GM23248 (cell line): Measurements from ENCODE around the gene AKAP13. TPM values are rescaled to one million over a fixed set of nuclear protein-coding genes. Genes with fewer than 3 reads are reported as not detected.

Source experiments
- DNase-seq: peaks from one replicate; pipeline ENCODE4 v3.0.0-alpha.2; 2015
- H2AFZ ChIP-seq: fragments of 200-600 bp; sonication (generic); 2 replicates; pipeline ENCODE4 v1.6.1; 2016; ENCODE audit warnings: antibody characterized with exemption
- H3F3A ChIP-seq: fragments of 200-600 bp; sonication (generic); 2 replicates; pipeline ENCODE4 v1.6.1; 2016; ENCODE audit warnings: mild to moderate bottlenecking, antibody characterized with exemption, mixed run types; ENCODE audit not compliant: insufficient read depth
- H3K27ac ChIP-seq: fragments of 200-600 bp; sonication (generic); 2 replicates; pipeline ENCODE4 v1.5.1; 2016; ENCODE audit warnings: mild to moderate bottlenecking
- H3K27me3 ChIP-seq: fragments of 200-600 bp; sonication (generic); replicated peaks from 2 replicates; pipeline ENCODE4 v1.6.1; 2016; ENCODE audit warnings: mild to moderate bottlenecking; ENCODE audit not compliant: insufficient read depth
- H3K36me3 ChIP-seq: fragments of 200-600 bp; sonication (generic); 2 replicates; pipeline ENCODE4 v1.6.1; 2016; ENCODE audit warnings: low read depth, mild to moderate bottlenecking
- H3K4me1 ChIP-seq: fragments of 200-600 bp; sonication (generic); 2 replicates; pipeline ENCODE4 v1.6.1; 2016; ENCODE audit warnings: mild to moderate bottlenecking; ENCODE audit not compliant: insufficient read depth
- H3K4me2 ChIP-seq: fragments of 200-600 bp; sonication (generic); one replicate; pipeline ENCODE4 v1.6.1; 2016; ENCODE audit warnings: mild to moderate bottlenecking; ENCODE audit not compliant: unreplicated experiment
- H3K4me3 ChIP-seq: fragments of 200-600 bp; sonication (generic); 2 replicates; pipeline ENCODE4 v1.5.1; 2016; ENCODE audit warnings: mild to moderate bottlenecking
- H3K79me2 ChIP-seq: fragments of 200-600 bp; sonication (generic); 2 replicates; pipeline ENCODE4 v1.6.1; 2016; ENCODE audit warnings: mild to moderate bottlenecking; ENCODE audit not compliant: insufficient read depth
- H3K9ac ChIP-seq: fragments of 200-600 bp; sonication (generic); 2 replicates; pipeline ENCODE4 v1.6.1; 2016; ENCODE audit warnings: mild to moderate bottlenecking
- H3K9me2 ChIP-seq: fragments of 200-600 bp; sonication (generic); 2 replicates; pipeline ENCODE4 v1.6.1; 2016; ENCODE audit warnings: mixed run types, mild to moderate bottlenecking, moderate library complexity; ENCODE audit not compliant: insufficient read depth
- H3K9me3 ChIP-seq: fragments of 200-600 bp; sonication (generic); one replicate; pipeline ENCODE4 v1.6.1; 2017; ENCODE audit warnings: low read depth
- H4K20me1 ChIP-seq: fragments of 200-600 bp; sonication (generic); 2 replicates; pipeline ENCODE4 v1.6.0; 2016; ENCODE audit not compliant: insufficient read depth
- EZH2 ChIP-seq: fragments of 200-600 bp; sonication (generic); IDR thresholded peaks from 2 replicates; pipeline ENCODE4 v1.6.1; 2018; ENCODE audit warnings: antibody characterized with exemption, mild to moderate bottlenecking; ENCODE audit not compliant: insufficient read depth, poor library complexity, severe bottlenecking
- EZH2phosphoT487 ChIP-seq: fragments of 200-600 bp; sonication (generic); IDR thresholded peaks from 2 replicates; pipeline ENCODE4 v1.6.1; 2018; ENCODE audit warnings: antibody characterized with exemption, moderate library complexity, mild to moderate bottlenecking, low read depth; ENCODE audit not compliant: insufficient read depth
- WGBS, 2 experiments: methylation state at CpG; one replicate each; pipeline ENCODE4 v1.1.6; 2015 to 2017; ENCODE audit warnings: low lambda C conversion rate in 2 of 2, low coverage in 1 of 2; ENCODE audit errors: missing lambda C conversion rate in 2 of 2; 5-methylcytosine and 5-hydroxymethylcytosine counted together
- in situ Hi-C: fragments of 300-500 bp; cut with MboI; formaldehyde crosslinking; loops from 2 replicates; pipeline ENCODE4 v1.15.0; 2020
- polyA plus RNA-seq: library from polyadenylated mRNA; unstranded; fragments of >200 nt; fragmentation: Nextera tagmentation; extraction: Ambion mirVana; gene quantifications from 2 replicates; pipeline ENCODE4 v1.2.1, GENCODE V29; 2016
- total RNA-seq: library from RNA; depleted of rRNA; stranded (reverse); fragments of >200 nt; shearing (Covaris generic); gene quantifications from 2 replicates; pipeline ENCODE4 v1.2.3, GENCODE V29; 2014

Gene AKAP13
- total and polyA plus RNA-seq, 2 experiments from 2014 or later, result 26.5 to 27.7 TPM

DNA sequence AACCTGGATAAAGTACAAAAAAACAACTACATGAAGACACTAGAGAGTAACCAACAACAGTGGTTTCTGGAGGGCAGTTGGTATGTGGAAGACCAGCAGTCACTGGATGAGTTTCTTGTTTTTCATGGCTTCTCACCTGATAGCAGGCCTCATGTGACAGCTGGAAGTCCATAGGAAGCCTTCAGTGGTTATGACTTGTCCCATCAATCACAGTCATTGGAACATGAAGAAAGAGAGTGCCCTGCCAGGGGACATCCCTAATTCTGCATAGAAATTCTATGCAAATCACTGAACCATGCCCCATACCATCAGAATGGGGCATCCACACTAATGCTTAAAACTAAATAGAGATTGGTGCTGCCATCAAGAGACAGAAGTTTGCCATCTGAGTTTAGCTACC is 81.6 kb downstream of the AKAP13 start:
- DNase-seq, result no peak
- Histone ChIP-seq H4K20me1 (0 out of 2 replicates have a peak, but pooled peaks cover 3% of the 10 kb centered on the region), H3K27ac (no peak overlapping the region), H3K4me1 (no peaks in the 10 kb centered on the region), H3F3A (no peaks in the 10 kb centered on the region), H3K36me3 (no peaks in the 10 kb centered on the region), H3K27me3 (no peaks in the 10 kb centered on the region), H3K4me3 (no peak overlapping the region), H3K79me2 (peaks cover 83% of the 10 kb centered on the region), H3K4me2 (no peak overlapping the region), H3K9ac (no peak overlapping the region), H3K9me3 (no peaks in the 10 kb centered on the region), H3K9me2 (no peaks in the 10 kb centered on the region), H2AFZ (no peak overlapping the region)
- TF ChIP-seq EZH2phosphoT487, result no peak
- TF ChIP-seq EZH2, result no peak
- in situ Hi-C loops, result no loop called here

- Histone ChIP-seq H2AFZ (no peak overlapping the region), H3K79me2 (peaks cover 83% of the 10 kb centered on the region), H3K27ac (no peak overlapping the region), H3K36me3 (no peaks in the 10 kb centered on the region), H3K4me3 (no peak overlapping the region), H3F3A (no peaks in the 10 kb centered on the region), H3K9ac (no peak overlapping the region), H3K27me3 (no peaks in the 10 kb centered on the region), H3K4me1 (no peaks in the 10 kb centered on the region), H4K20me1 (0 out of 2 replicates have a peak, but pooled peaks cover 8% of the 10 kb centered on the region), H3K4me2 (no peak overlapping the region), H3K9me3 (no peaks in the 10 kb centered on the region), H3K9me2 (no peaks in the 10 kb centered on the region)
- 95 to 99% methylated on average over 4 of the region's 4 CpGs for WGBS, 2 experiments
- TF ChIP-seq EZH2 (no peak), EZH2phosphoT487 (no peak)
- DNase-seq, result no peak
- in situ Hi-C loops, result no loop called here
Observed at GRCh38 chr15:85463276-85463892, 83.0 kb downstream of the AKAP13 start.

- H3K4me3 ChIP-seq, result no peak overlapping the region
- no peaks in the 10 kb centered on the region for H3K9me3 ChIP-seq
- no peaks in the 10 kb centered on the region for H3K4me1 ChIP-seq
- H4K20me1 ChIP-seq, result 0 out of 2 replicates have a peak, but pooled peaks cover 8% of the 10 kb centered on the region
- no peaks in the 10 kb centered on the region for H3F3A ChIP-seq
- WGBS, 2 experiments, result 72 to 75% methylated on average over 6 of the region's 6 CpGs
- in situ Hi-C loops, result no loop called here
- H3K9ac ChIP-seq, result no peak overlapping the region
- TF ChIP-seq EZH2phosphoT487 (no peak), EZH2 (no peak)
- no peak overlapping the region for H2AFZ ChIP-seq
- no peaks in the 10 kb centered on the region for H3K27me3 ChIP-seq
- peaks cover 83% of the 10 kb centered on the region for H3K79me2 ChIP-seq
- no peaks in the 10 kb centered on the region for H3K36me3 ChIP-seq
- no peak for DNase-seq
- no peak overlapping the region for H3K4me2 ChIP-seq
- H3K27ac ChIP-seq, result no peak overlapping the region
- no peaks in the 10 kb centered on the region for H3K9me2 ChIP-seq
Observed at GRCh38 chr15:85463976-85464375, 83.6 kb downstream of the AKAP13 start.

DNA sequence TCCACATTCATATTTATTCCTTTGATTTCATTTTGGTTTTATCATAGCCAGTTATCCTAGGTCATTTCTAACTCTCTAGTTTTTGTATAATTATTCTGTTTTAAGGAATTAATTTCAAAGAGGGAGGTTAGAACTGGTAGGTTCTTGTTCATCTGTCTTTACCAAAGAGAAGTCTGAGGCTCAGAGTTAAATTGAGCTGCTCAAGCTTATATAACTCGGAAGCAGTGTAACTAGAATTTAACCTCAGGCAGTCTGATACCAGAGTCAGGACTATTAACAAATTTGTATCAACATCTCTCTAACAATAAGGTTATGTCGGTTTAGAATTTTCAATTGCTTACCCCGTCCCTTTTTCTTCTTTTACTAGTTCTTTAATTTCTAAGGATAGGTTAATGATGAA is 84.1 kb downstream of the AKAP13 start:
- H3K9me3 ChIP-seq, result no peaks in the 10 kb centered on the region

More for the DNA sequence above, 84.1 kb downstream of the AKAP13 start:
- in situ Hi-C loops, result no loop called here
- H2AFZ ChIP-seq, result no peak overlapping the region
- no peak overlapping the region for H3K4me2 ChIP-seq
- H3K4me3 ChIP-seq, result no peak overlapping the region
- no peak for DNase-seq
- H3K9ac ChIP-seq, result no peak overlapping the region
- H3K27me3 ChIP-seq, result no peaks in the 10 kb centered on the region
- no peak for TF ChIP-seq EZH2
- TF ChIP-seq EZH2phosphoT487, result no peak
- peaks cover 85% of the 10 kb centered on the region for H3K79me2 ChIP-seq
- no peaks in the 10 kb centered on the region for H3K36me3 ChIP-seq
- no peaks in the 10 kb centered on the region for H3F3A ChIP-seq
- no peak overlapping the region for H3K27ac ChIP-seq
- 0 out of 2 replicates have a peak, but pooled peaks cover 8% of the 10 kb centered on the region for H4K20me1 ChIP-seq
- H3K4me1 ChIP-seq, result no peaks in the 10 kb centered on the region
- 74 to 79% methylated on average over 3 of the region's 3 CpGs for WGBS, 2 experiments
- H3K9me2 ChIP-seq, result no peaks in the 10 kb centered on the region
